Esophagus squamous epithelium (tissue), 4 donors: ENCODE data around the gene GUCY1A1.

Source experiments
- POLR2A ChIP-seq, 4 donors: fragments of 450-650 bp; IDR thresholded peaks; one replicate each; pipeline ENCODE4 v1.6.1; 2017; ENCODE audit warnings: antibody characterized with exemption in 4 of 4, mild to moderate bottlenecking in 4 of 4, moderate library complexity in 3 of 4
- TF ChIP-seq, protein P1 (sequence below), 6 experiments: fragments of 450-650 bp in 4 of 6; fragments of 200-600 bp in 2 of 6; sonication (generic) in 2 of 6; IDR thresholded peaks; one replicate each; pipeline ENCODE4 v1.5.1; 2016 to 2019; ENCODE audit warnings: antibody characterized with exemption in 6 of 6, mild to moderate bottlenecking in 4 of 6, moderate library complexity in 4 of 6

DNA sequence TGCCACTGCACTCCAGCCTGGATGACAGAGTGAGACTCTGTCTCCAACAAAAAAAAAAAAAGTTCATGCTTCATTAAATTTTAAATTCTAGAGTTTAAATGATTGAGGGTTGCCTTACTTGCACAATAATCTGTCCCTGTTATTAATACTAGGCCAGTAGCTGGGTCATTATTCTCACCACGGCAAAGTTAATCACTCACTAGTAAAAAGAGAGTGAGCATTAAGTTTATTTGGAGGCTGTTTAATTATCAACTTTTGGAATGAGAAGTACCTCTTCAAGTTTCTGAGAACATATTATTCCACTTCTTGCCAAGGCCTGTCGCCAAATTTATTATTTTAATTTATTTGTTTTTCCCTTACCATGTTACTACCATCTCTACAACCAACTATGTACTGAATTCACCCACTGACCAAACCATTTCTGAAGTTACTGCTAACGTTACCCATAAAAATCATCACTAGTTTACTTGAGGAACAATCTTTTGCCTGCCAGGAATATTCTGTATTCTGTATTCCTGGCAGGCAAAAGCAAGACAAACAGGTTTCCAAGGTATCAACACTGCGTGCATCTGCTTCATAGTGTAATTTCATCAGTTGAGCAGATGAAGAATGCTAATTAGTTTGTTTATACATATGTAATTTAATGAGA, 26.5 kb downstream of the GUCY1A1 start:
- TF ChIP-seq, protein P1, sequence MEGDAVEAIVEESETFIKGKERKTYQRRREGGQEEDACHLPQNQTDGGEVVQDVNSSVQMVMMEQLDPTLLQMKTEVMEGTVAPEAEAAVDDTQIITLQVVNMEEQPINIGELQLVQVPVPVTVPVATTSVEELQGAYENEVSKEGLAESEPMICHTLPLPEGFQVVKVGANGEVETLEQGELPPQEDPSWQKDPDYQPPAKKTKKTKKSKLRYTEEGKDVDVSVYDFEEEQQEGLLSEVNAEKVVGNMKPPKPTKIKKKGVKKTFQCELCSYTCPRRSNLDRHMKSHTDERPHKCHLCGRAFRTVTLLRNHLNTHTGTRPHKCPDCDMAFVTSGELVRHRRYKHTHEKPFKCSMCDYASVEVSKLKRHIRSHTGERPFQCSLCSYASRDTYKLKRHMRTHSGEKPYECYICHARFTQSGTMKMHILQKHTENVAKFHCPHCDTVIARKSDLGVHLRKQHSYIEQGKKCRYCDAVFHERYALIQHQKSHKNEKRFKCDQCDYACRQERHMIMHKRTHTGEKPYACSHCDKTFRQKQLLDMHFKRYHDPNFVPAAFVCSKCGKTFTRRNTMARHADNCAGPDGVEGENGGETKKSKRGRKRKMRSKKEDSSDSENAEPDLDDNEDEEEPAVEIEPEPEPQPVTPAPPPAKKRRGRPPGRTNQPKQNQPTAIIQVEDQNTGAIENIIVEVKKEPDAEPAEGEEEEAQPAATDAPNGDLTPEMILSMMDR (IDR thresholded peaks at IDR 0.05), result no peak
- TF ChIP-seq POLR2A (IDR thresholded peaks at IDR 0.05), result no peak
